DOHH2 (cell line): ENCODE results near the gene CES2.

Experiments used
- H3F3A ChIP-seq: fragments of 200-600 bp; sonication (generic), shearing (Covaris generic); 2 replicates; pipeline ENCODE4 v1.6.0; 2016; ENCODE audit warnings: antibody characterized with exemption, mild to moderate bottlenecking; ENCODE audit not compliant: control insufficient read depth, insufficient read depth
- H3K27ac ChIP-seq: fragments of 200-600 bp; sonication (generic); 2 replicates; pipeline ENCODE4 v1.5.1; 2014; ENCODE audit warnings: low read depth, mild to moderate bottlenecking, low read length, moderate library complexity
- H3K27me3 ChIP-seq: fragments of 200-600 bp; sonication (generic); 2 replicates; pipeline ENCODE4 v1.6.1; 2014; ENCODE audit warnings: mild to moderate bottlenecking, low read length, mixed read lengths; ENCODE audit not compliant: control insufficient read depth
- H3K36me3 ChIP-seq: fragments of 200-600 bp; sonication (generic); 2 replicates; pipeline ENCODE4 v1.6.1; 2014; ENCODE audit warnings: mild to moderate bottlenecking, low read length, moderate library complexity, mixed read lengths; ENCODE audit not compliant: control insufficient read depth
- H3K4me1 ChIP-seq: fragments of 200-600 bp; sonication (generic); 2 replicates; pipeline ENCODE4 v1.6.1; 2014; ENCODE audit warnings: mild to moderate bottlenecking, low read length, mixed read lengths; ENCODE audit not compliant: control insufficient read depth
- H3K4me2 ChIP-seq: fragments of 200-600 bp; sonication (generic); 2 replicates; pipeline ENCODE4 v1.6.0; 2014; ENCODE audit warnings: mild to moderate bottlenecking, low read length, moderate library complexity
- H3K4me3 ChIP-seq: fragments of 200-600 bp; sonication (generic); 2 replicates; pipeline ENCODE4 v1.5.1; 2014; ENCODE audit warnings: mild to moderate bottlenecking, low read length, mixed read lengths
- H3K79me2 ChIP-seq: fragments of 200-600 bp; sonication (generic); 2 replicates; pipeline ENCODE4 v1.6.1; 2014; ENCODE audit warnings: mild to moderate bottlenecking, low read length, mixed read lengths; ENCODE audit not compliant: control insufficient read depth
- H3K9me2 ChIP-seq: fragments of 200-600 bp; sonication (generic); replicated peaks from 2 replicates; pipeline ENCODE4 v1.6.1; 2014; ENCODE audit warnings: mild to moderate bottlenecking, low read length, mixed read lengths; ENCODE audit not compliant: control insufficient read depth
- H3K9me3 ChIP-seq: fragments of 200-600 bp; sonication (generic); 2 replicates; pipeline ENCODE4 v1.6.1; 2014; ENCODE audit warnings: antibody characterized with exemption, low read length, mixed read lengths; ENCODE audit not compliant: control insufficient read depth, insufficient read depth
- H4K20me1 ChIP-seq: fragments of 200-600 bp; sonication (generic); 2 replicates; pipeline ENCODE4 v1.6.0; 2014; ENCODE audit warnings: low read depth, mild to moderate bottlenecking, antibody characterized with exemption, low read length, moderate library complexity; ENCODE audit not compliant: control insufficient read depth, insufficient read depth
- EZH2phosphoT487 ChIP-seq: fragments of 200-600 bp; sonication (generic); IDR thresholded peaks from 2 replicates; pipeline ENCODE4 v1.6.1; 2017; ENCODE audit warnings: borderline replicate concordance, mild to moderate bottlenecking, antibody characterized with exemption, low read length, moderate library complexity, mixed read lengths
- TF ChIP-seq, protein P1 (sequence below): fragments of 200-600 bp; sonication (generic); IDR thresholded peaks from one replicate; pipeline ENCODE4 v1.5.1; 2014; ENCODE audit warnings: antibody characterized with exemption, mild to moderate bottlenecking, low read depth, low read length; ENCODE audit not compliant: poor library complexity, severe bottlenecking

CES2 gene

GRCh38 chr16:66937725-66938337, 2.5 kb downstream of the CES2 start:
- H3K4me2 ChIP-seq: no peak overlapping the region
- H3K36me3 ChIP-seq: peaks cover 40% of the 10 kb centered on the region
- H3K79me2 ChIP-seq: peaks cover 34% of the 10 kb centered on the region
- TF ChIP-seq EZH2phosphoT487: no peak
- TF ChIP-seq, protein P1, sequence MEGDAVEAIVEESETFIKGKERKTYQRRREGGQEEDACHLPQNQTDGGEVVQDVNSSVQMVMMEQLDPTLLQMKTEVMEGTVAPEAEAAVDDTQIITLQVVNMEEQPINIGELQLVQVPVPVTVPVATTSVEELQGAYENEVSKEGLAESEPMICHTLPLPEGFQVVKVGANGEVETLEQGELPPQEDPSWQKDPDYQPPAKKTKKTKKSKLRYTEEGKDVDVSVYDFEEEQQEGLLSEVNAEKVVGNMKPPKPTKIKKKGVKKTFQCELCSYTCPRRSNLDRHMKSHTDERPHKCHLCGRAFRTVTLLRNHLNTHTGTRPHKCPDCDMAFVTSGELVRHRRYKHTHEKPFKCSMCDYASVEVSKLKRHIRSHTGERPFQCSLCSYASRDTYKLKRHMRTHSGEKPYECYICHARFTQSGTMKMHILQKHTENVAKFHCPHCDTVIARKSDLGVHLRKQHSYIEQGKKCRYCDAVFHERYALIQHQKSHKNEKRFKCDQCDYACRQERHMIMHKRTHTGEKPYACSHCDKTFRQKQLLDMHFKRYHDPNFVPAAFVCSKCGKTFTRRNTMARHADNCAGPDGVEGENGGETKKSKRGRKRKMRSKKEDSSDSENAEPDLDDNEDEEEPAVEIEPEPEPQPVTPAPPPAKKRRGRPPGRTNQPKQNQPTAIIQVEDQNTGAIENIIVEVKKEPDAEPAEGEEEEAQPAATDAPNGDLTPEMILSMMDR: no peak
- H3K4me3 ChIP-seq: no peak overlapping the region
- peaks cover 20% of the 10 kb centered on the region for H3K4me1 ChIP-seq
- H3F3A ChIP-seq: no peaks in the 10 kb centered on the region
- no peaks in the 10 kb centered on the region for H3K9me2 ChIP-seq
- no peaks in the 10 kb centered on the region for H3K9me3 ChIP-seq
- no peak overlapping the region for H3K27ac ChIP-seq
- H4K20me1 ChIP-seq: peaks cover 5% of the 10 kb centered on the region; the same call in 1 of the 2 replicates
- H3K27me3 ChIP-seq: no peaks in the 10 kb centered on the region

- peaks cover 47% of the 10 kb centered on the region for H3K36me3 ChIP-seq
- H4K20me1 ChIP-seq: no peaks in the 10 kb centered on the region
- H3F3A ChIP-seq: no peaks in the 10 kb centered on the region
- H3K27me3 ChIP-seq: no peaks in the 10 kb centered on the region
- H3K9me3 ChIP-seq: no peaks in the 10 kb centered on the region
- TF ChIP-seq EZH2phosphoT487: no peak
- TF ChIP-seq, protein P1: no peak
- H3K9me2 ChIP-seq: no peaks in the 10 kb centered on the region
- no peak overlapping the region for H3K4me2 ChIP-seq
- no peak overlapping the region for H3K4me3 ChIP-seq
- H3K4me1 ChIP-seq: peaks cover 11% of the 10 kb centered on the region
- H3K27ac ChIP-seq: no peak overlapping the region
- H3K79me2 ChIP-seq: peaks cover 19% of the 10 kb centered on the region
Observed at GRCh38 chr16:66939366-66939765, 4.0 kb downstream of the CES2 start.

- Histone ChIP-seq H3K4me1 (peaks cover 9% of the 10 kb centered on the region), H3K27ac (no peak overlapping the region), H3K4me2 (no peak overlapping the region), H3K9me3 (no peaks in the 10 kb centered on the region), H3K4me3 (no peak overlapping the region), H4K20me1 (no peaks in the 10 kb centered on the region), H3K36me3 (peaks cover 44% of the 10 kb centered on the region), H3K79me2 (peaks cover 10% of the 10 kb centered on the region), H3K27me3 (no peaks in the 10 kb centered on the region), H3F3A (no peaks in the 10 kb centered on the region), H3K9me2 (no peaks in the 10 kb centered on the region)
- no peak for TF ChIP-seq EZH2phosphoT487
- TF ChIP-seq, protein P1: no peak
Observed at GRCh38 chr16:66940236-66940635, 4.9 kb downstream of the CES2 start.
